T-helper 2 cell treated with Interferon-gamma antibody and Interleukin-4, amounts not matched to agents 5 μg/mL and 100 μg/mL, for 36 hours (primary cell): ENCODE measurements around the gene DOK5.
"Not testable (repeated sequence)": the region's sequence is repeated elsewhere in the genome, so short reads cannot be mapped to it uniquely, and the experiment has no call there.

Experiments used
- DNase-seq: peaks from one replicate; pipeline ENCODE4 v3.0.0; 2021; ENCODE audit warnings: low spot score
- H3K27ac Mint-ChIP-seq: one replicate; pipeline ENCODE4 v1.8.0; 2021; ENCODE audit warnings: mild to moderate bottlenecking, mixed read lengths
- H3K27me3 Mint-ChIP-seq: one replicate; pipeline ENCODE4 v1.8.0; 2021; ENCODE audit warnings: low read depth, mixed read lengths
- H3K36me3 Mint-ChIP-seq: one replicate; pipeline ENCODE4 v1.8.0; 2021; ENCODE audit warnings: low read depth, mixed read lengths
- H3K4me1 Mint-ChIP-seq: one replicate; pipeline ENCODE4 v1.8.0; 2021; ENCODE audit warnings: low read depth, mixed read lengths
- H3K4me3 Mint-ChIP-seq: one replicate; pipeline ENCODE4 v1.8.0; 2022; ENCODE audit warnings: mild to moderate bottlenecking, moderate library complexity, mixed read lengths
- H3K9me3 Mint-ChIP-seq: one replicate; pipeline ENCODE4 v1.8.0; 2021; ENCODE audit warnings: mixed read lengths

Gene DOK5

GRCh38 chr20:54475334-54476168 is at the start of gene DOK5:
TSS of gene DOK5 (plus strand) at chr20:54475593. CDS start at chr20:54475947, 354 bp downstream.
- H3K27ac Mint-ChIP-seq: no peak within 1 kb of the TSS
- H3K9me3 Mint-ChIP-seq: no peaks in the 10 kb centered on the region
- DNase-seq: no peak
- peak within 1 kb of the TSS; percentile 52 for H3K4me3 Mint-ChIP-seq
- H3K27me3 Mint-ChIP-seq: peaks cover 35% of the 10 kb centered on the region
- peaks cover 2% of the 10 kb centered on the region for H3K36me3 Mint-ChIP-seq
- peaks cover 4% of the 10 kb centered on the region for H3K4me1 Mint-ChIP-seq

DNA sequence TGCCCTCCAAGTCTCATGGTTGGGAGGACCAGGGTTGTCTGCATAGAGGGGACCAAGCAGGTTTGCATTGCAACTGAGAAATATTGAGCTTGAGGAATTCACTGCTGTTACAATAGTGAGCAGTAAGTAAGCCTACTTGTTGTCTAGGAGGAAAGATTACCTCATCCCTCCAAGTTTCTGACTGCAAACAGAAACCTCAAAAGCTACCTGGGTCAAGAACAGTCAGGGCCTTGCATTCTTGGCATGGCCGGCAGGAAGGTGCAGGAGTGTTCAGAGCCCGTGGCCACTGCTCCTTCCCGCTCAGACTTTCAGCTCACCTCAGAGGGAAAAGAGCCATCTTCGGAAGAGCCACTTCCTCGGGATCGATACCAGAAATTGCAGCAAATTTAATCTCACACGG is 46.0 kb upstream of the DOK5 start:
- peaks cover 9% of the 10 kb centered on the region for H3K9me3 Mint-ChIP-seq

GRCh38 chr20:54431156-54431944 is 44.0 kb upstream of the DOK5 start:
- H3K9me3 Mint-ChIP-seq: no peaks in the 10 kb centered on the region
- no peak for DNase-seq
- no peaks in the 10 kb centered on the region for H3K36me3 Mint-ChIP-seq
- H3K4me3 Mint-ChIP-seq: no peak overlapping the region
- no peaks in the 10 kb centered on the region for H3K27me3 Mint-ChIP-seq
- H3K4me1 Mint-ChIP-seq: no peaks in the 10 kb centered on the region
- H3K27ac Mint-ChIP-seq: no peak overlapping the region

More for the DNA sequence above, 46.0 kb upstream of the DOK5 start:
- Mint-ChIP-seq H3K27me3 (no peaks in the 10 kb centered on the region), H3K27ac (no peak overlapping the region), H3K4me1 (no peaks in the 10 kb centered on the region), H3K36me3 (no peaks in the 10 kb centered on the region), H3K4me3 (no peak overlapping the region)
- DNase-seq: no peak

- H3K4me3 Mint-ChIP-seq: no peak overlapping the region
- no peaks in the 10 kb centered on the region for H3K36me3 Mint-ChIP-seq
- no peaks in the 10 kb centered on the region for H3K27me3 Mint-ChIP-seq
- no peak for DNase-seq
- no peaks in the 10 kb centered on the region for H3K4me1 Mint-ChIP-seq
- no peaks in the 10 kb centered on the region for H3K9me3 Mint-ChIP-seq
- H3K27ac Mint-ChIP-seq: no peak overlapping the region
These were observed 42.4 kb upstream of the DOK5 start for GRCh38 chr20:54432966-54433365.

- no peaks in the 10 kb centered on the region for H3K9me3 Mint-ChIP-seq
- no peaks in the 10 kb centered on the region for H3K4me1 Mint-ChIP-seq
- no peak for DNase-seq
- H3K36me3 Mint-ChIP-seq: no peaks in the 10 kb centered on the region
- H3K27me3 Mint-ChIP-seq: no peaks in the 10 kb centered on the region
- H3K4me3 Mint-ChIP-seq: no peak overlapping the region
- H3K27ac Mint-ChIP-seq: no peak overlapping the region
These were observed 41.8 kb upstream of the DOK5 start for GRCh38 chr20:54433636-54434035.

- no peak for DNase-seq
- H3K9me3 Mint-ChIP-seq: no peaks in the 10 kb centered on the region
- no peaks in the 10 kb centered on the region for H3K4me1 Mint-ChIP-seq
- no peaks in the 10 kb centered on the region for H3K27me3 Mint-ChIP-seq
- H3K36me3 Mint-ChIP-seq: no peaks in the 10 kb centered on the region
- no peak overlapping the region for H3K27ac Mint-ChIP-seq
- H3K4me3 Mint-ChIP-seq: no peak overlapping the region
These were observed 41.2 kb upstream of the DOK5 start for GRCh38 chr20:54434196-54434595.

DNA sequence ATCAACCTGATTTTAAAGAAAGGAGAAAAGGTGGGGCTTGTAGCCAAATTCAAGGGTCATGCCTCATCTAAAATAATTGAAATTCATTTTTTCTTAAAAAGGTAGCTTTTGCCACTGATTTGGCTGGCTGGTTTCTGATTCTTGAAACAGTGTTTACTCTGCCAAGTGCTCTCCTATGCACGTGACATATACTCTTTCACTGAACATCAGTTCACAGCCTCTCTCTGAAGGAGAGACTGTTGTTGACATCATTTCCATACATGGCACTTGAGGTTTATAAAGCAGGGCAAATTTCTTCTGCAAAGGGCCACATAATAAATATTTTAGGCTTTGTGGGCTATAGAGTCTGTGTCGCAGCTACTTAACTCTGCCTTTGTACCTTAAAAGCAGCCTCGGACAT is 40.4 kb upstream of the DOK5 start:
- H3K36me3 Mint-ChIP-seq: no peaks in the 10 kb centered on the region
- H3K27ac Mint-ChIP-seq: no peak overlapping the region
- no peaks in the 10 kb centered on the region for H3K4me1 Mint-ChIP-seq
- no peaks in the 10 kb centered on the region for H3K27me3 Mint-ChIP-seq
- DNase-seq: no peak
- H3K9me3 Mint-ChIP-seq: no peaks in the 10 kb centered on the region
- H3K4me3 Mint-ChIP-seq: no peak overlapping the region

DNA sequence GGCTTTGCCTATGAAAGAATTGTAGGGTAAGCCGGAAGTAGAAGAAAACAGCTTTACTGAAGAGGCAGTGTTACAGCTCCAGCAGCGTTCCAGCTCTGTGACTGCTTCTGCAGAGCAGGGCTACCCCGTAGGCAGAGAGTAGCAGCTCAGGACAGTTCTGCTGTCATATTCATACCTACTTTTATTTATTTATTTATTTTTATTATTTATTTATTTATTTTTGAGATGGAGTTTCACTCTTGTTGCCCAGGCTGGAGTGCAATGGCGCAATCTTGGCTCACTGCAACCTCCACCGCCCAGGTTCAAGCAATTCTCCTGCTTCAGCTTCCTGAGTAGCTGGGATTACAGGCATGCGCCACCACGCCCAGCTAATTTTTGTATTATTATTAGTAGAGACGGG is 39.0 kb upstream of the DOK5 start:
- not testable (repeated sequence) for DNase-seq, H3K27me3 Mint-ChIP-seq, H3K4me1 Mint-ChIP-seq, H3K4me3 Mint-ChIP-seq, H3K36me3 Mint-ChIP-seq, H3K9me3 Mint-ChIP-seq, H3K27ac Mint-ChIP-seq

GRCh38 chr20:54438166-54438565 is 37.2 kb upstream of the DOK5 start:
- Mint-ChIP-seq H3K36me3 (no peaks in the 10 kb centered on the region), H3K4me3 (no peak overlapping the region), H3K9me3 (no peaks in the 10 kb centered on the region), H3K4me1 (no peaks in the 10 kb centered on the region), H3K27ac (no peak overlapping the region), H3K27me3 (no peaks in the 10 kb centered on the region)
- DNase-seq: no peak

GRCh38 chr20:54450207-54450606 is 25.2 kb upstream of the DOK5 start:
- Mint-ChIP-seq H3K4me1 (no peaks in the 10 kb centered on the region), H3K9me3 (no peaks in the 10 kb centered on the region), H3K27ac (no peak overlapping the region)

GRCh38 chr20:54451171-54451570 is 24.2 kb upstream of the DOK5 start:
- no peak overlapping the region for H3K4me3 Mint-ChIP-seq
- no peak for DNase-seq
- no peaks in the 10 kb centered on the region for H3K4me1 Mint-ChIP-seq
- no peaks in the 10 kb centered on the region for H3K9me3 Mint-ChIP-seq
- no peaks in the 10 kb centered on the region for H3K27me3 Mint-ChIP-seq
- no peak overlapping the region for H3K27ac Mint-ChIP-seq
- no peaks in the 10 kb centered on the region for H3K36me3 Mint-ChIP-seq

More at GRCh38 chr20:54450207-54450606, 25.2 kb upstream of the DOK5 start:
- Mint-ChIP-seq H3K36me3 (no peaks in the 10 kb centered on the region), H3K4me3 (no peak overlapping the region), H3K27me3 (no peaks in the 10 kb centered on the region)
- DNase-seq: no peak

GRCh38 chr20:54452277-54452676 is 23.1 kb upstream of the DOK5 start:
- DNase-seq: no peak
- H3K4me1 Mint-ChIP-seq: no peaks in the 10 kb centered on the region
- H3K27me3 Mint-ChIP-seq: no peaks in the 10 kb centered on the region
- no peak overlapping the region for H3K4me3 Mint-ChIP-seq
- H3K36me3 Mint-ChIP-seq: no peaks in the 10 kb centered on the region
- no peaks in the 10 kb centered on the region for H3K9me3 Mint-ChIP-seq
- H3K27ac Mint-ChIP-seq: no peak overlapping the region

- H3K4me1 Mint-ChIP-seq: no peaks in the 10 kb centered on the region
- no peak overlapping the region for H3K4me3 Mint-ChIP-seq
- no peaks in the 10 kb centered on the region for H3K27me3 Mint-ChIP-seq
- H3K9me3 Mint-ChIP-seq: no peaks in the 10 kb centered on the region
- H3K36me3 Mint-ChIP-seq: no peaks in the 10 kb centered on the region
- H3K27ac Mint-ChIP-seq: no peak overlapping the region
- no peak for DNase-seq
These were observed 20.4 kb upstream of the DOK5 start for GRCh38 chr20:54454982-54455381.

DNA sequence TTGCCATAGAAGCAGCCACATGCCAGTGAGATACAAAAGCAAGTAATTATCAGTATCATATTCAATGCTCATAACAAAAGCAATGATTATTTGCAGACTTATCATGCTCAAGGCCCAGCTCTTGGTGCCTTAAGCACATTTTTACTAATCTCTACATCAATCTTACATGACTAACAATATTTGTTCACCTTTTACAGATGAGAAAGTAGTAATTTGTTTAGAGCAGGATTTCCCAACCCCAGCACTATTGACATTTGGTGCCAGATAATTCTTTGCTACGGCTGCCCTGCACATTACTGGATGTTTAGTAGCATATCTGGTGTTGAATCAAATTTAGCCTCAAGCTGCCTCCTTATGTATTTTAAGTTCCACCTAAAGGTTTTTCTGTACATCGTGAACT is 19.0 kb upstream of the DOK5 start:
- Mint-ChIP-seq H3K36me3 (no peaks in the 10 kb centered on the region), H3K27me3 (no peaks in the 10 kb centered on the region), H3K27ac (no peak overlapping the region), H3K9me3 (no peaks in the 10 kb centered on the region), H3K4me1 (no peaks in the 10 kb centered on the region), H3K4me3 (no peak overlapping the region)
- no peak for DNase-seq
